Stimulated activated naive CD4-positive, alpha-beta T cell (primary cell): Measurements from ENCODE around the gene CLDN24.

Experiments used
- DNase-seq, 6 experiments: peaks; one replicate each; lab custom pipeline; 2025; lab: John Stamatoyannopoulos, UW

Gene CLDN24

DNA sequence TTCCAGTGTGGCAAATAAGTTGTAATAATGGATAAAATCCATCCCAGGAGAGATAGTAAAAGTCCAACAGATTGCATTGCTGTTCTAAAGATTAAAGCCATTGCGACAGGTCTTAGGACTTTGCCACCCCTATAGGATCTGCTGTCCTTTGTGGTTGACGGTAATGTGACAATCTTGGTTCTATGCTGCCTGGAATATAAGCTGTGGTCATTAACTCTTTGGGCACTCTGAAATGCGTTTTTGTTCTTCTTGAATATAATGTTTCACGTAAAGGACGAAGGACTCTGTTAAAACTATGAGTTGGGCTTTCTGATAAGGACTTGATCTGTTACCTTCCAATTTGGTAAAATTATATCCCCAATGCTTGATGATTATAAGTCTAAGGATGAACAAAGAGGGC is at the start of gene CLDN24:
Gene CLDN24, minus strand, starts transcription at position 101 of the 400 bp plus-strand sequence. Its CDS starts 0 bp downstream, at position 101.
- DNase-seq: no peak

DNA sequence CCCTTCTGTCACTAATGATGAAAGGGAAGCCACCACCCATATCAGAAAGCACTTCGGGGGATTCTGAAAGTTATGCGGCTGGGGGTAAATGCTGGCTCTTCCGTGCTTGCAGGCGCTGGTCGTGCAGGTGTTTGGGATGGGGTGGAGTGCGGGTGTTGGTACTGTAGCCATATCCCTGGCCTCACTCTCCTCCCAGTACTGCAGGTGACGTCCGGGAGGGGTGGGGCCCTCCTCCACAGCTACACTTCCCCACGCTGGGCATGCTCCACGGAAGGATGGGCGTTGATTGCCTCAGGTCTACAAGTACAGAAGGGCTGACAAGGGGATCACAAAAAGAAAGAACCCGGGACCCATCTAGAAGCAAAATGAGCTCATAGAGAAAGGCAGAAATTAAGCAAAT is 48.6 kb upstream of the CLDN24 start:
- DNase-seq: no peak

DNA sequence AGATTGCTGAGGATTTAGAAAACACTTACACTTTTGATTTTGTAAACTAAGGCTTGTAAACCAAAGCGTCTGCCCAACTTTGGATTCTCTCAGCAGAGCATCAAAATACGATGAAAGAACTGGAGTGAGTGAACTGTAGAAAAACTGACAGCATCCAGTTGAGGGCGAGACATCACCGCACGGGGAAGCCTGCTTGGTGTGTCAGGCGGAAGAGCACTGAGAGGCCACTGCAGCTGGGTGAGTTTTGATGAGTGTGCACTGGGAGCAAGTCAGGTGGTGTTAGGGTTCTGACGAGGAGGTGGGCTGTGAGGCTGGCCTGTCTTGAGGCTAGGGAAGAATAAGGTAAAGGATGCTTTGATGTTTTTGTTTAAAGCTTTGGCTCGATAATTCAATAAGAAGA is 46.8 kb upstream of the CLDN24 start:
- DNase-seq: no peak

DNA sequence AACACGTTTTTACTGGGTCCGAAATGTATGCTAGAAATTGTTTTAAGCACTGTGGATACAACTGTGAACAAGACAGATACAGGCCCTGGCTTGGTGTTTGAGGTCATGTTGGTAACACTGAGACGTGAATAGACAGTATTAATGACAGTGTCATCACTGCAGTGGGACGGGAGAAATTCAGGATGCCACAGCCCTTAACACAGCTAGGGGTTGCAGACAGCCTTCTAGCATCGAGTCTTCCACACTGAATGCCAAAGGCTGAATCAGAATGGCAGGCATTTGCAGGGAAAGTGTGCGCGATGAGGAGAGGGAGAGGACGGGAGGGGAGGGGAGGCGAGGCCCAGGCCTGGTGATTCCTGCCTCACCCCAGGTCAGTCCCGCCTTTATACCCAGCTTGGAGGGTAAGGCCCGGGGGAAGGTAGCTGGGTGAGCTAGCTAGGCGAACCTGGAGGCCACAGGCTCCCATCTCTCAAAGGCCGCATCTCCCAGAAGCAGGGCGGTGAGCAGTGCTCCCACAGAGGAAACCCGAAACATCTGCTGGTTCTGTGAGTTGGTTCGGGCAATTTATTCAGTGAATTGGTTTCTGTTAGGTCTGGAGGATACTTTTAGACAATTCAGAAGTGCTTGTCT is 44.1 kb upstream of the CLDN24 start:
- no peak for DNase-seq

DNA sequence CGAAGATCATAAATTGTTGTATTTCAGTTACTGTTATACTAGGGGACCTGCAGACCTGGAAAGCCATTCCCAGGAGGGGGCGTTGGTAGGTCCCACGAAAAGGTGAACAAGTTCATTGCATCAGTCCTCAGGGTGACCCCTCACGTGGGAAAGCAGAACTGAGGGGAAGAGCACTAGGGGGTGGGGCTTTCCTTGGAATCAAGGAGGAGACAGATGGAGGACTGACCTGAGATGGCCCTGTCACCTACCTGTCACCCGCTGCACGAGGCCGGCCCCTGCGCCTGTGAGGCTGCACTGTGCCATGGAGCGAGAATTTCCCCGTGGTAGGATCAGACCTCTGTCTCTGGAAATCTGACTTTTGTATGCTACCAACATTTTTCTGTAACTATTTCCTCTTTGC is 41.8 kb upstream of the CLDN24 start:
- no peak for DNase-seq

DNA sequence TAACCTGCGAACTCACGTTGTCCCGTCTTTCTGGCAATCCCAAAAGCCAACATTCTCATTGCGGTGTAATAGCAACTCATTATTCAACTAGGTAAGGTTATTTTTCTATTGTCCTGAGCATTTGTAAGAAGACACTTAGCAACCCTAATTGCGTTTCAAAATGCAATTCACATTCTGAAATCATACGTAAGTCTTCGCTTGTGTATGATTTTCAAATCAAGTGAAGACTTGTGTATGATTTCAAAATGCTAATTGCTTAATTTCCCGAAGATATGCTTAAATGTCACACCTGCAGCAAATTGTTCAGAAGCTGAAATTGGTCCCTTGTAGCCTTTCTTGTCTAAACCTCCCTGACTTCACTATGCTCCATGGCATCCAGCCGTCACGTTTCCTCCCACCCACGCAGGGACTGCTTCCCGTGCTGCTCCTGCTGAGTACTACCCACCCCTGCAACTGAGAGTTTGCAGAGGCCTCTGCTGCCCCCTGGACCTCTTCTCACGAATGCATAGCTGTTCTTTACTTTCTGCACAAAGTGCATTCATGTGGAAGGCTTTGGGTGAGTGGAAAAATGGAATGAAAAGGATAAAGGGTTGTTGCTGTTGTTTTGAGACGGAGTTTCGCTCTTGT is 40.8 kb upstream of the CLDN24 start:
- no peak for DNase-seq

DNA sequence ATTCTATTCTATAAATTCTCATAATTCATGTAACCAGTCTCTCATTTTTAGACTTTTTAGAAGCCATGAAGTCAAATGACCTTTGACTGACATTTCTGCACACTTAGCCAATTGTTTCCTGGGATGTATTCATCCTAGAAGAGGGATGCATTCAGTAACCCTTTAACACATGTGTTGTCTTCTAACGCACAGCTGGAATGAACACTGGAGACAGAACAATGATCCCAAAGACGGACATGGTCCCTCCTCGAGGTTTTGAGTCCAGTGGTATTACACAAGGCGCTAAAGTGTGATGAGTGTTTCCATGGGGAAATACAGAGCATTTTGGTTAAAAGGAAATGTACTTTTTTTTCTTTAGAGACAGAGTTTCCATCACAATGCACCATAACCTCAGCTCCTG is 39.8 kb upstream of the CLDN24 start:
- no peak for DNase-seq

DNA sequence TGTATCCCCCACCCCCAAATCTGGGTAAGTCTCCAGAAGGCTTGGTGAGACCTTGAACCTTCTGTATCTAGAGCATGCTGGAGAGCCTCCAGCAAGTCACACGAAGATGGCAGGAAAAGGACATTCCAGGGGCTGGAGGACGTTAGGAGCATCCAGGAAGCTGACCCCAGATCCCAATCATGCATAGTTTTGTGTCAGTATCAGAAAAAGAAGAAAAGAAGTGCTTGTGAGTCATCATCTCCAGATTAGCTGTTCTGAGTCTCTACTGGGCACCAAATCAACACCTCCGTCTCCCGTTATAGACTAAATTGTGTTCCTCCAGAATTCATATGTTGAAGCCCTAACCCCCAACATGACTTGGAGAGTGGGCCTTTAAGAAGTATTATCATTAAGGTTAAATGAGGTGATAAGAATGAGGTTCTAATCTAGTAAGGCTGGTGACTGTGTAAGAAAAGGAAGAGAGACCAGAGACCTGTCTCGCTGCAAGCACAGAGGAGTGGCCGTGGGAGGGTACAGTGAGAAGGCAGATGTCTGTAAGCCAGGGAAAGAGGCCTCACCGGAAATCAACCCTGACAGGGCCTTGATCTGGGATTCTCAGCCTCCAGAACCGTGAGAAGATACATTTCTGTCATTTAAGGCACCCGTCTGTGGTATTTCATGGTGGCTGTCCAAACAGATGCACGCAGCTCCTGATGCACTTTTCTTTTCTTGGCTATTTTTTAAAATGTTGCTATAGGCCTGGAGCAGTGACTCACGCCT is 38.1 kb upstream of the CLDN24 start:
- DNase-seq: no peak

DNA sequence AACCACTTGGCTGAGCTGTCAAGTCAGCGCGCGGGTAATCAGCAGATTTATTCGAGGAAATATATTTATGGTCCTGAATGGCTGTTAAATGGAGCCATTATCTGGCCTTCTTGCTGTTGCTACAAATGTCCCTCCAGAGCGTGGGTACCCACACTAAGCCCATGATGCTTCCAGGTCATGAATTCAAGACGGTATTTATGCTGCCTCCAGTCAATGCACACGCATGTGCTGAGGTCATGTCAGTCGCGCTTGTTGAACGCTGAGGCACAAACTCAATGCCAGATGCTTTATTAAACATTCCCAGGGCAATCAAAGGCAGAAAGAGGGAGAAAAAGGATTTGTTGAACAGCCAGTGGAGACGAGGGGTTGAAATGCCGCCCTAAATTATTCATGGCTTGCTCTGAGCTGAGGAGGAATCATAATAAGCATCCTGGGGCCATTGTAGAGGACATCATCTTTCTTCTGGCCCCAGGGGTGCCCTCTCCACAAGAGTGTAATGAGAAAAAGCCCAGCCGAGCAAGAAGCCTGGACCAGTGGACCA is 36.1 kb upstream of the CLDN24 start:
- no peak for DNase-seq

DNA sequence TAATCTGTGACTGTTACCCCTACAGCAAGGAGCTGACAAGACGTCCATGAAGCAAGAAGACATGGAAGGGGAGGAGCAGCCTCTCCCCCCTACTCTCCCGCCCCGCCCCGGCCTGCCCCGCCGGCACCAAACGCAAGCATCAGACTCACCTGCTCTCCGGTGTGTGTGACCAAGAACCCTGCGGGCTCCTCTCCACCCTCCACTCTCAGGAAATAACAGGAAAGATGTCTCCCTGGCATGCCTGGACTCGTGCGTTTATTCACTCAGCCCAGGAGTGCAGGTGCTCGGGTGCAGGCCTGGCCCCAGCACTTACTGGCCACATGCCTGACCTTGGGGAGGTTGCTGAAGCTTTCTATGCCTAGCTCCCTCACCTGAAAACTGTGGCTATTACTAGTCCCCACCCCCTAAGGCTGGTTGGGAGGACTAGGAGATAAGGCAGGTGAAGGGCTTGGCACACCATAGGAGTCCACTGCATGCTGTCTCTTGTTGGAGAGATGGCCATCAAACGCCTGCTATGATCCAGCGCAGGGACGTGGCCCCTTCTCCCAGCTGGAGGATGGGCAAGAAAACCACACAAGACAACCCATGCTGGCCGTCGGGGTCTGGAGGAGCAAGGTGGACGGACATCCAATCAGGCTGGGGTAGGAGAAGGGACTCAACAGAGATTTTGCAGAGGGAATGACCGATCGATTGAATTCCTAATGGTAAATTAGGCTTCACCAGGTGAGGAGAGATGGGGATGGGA is 34.9 kb upstream of the CLDN24 start:
- no peak for DNase-seq

DNA sequence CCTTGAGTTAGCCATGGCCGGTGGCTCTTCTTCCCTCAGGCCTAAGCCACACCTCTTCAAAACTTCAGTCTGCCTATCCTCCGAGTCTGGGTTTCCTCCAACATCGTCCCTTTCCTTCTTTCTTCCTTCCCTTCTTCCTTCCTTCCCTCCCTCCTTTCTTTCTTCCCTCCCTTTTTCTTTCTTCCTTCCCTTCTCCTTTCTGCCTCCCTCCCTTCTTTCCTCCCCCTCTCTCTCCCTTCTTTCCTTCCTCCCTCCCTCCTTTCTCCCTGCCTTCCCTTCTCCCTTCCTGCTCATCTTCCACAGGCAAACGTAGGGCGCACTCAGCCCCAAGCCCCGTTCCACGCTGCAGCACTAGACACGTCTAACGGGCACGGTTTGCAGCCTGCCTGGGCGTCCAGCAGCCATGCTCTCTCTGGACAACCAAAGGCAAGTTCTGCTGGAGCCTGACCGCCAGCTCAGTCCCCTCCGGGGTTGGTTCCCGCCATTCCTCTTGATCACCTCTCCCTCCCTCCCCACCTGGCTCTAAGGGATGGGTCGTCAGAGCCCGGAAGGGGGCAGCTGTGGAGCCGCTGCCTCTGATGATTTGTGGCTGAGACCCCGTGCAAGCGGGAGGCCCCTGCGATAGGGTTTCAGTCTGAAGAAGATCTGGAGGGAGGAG is 34.1 kb upstream of the CLDN24 start:
- DNase-seq: no peak

DNA sequence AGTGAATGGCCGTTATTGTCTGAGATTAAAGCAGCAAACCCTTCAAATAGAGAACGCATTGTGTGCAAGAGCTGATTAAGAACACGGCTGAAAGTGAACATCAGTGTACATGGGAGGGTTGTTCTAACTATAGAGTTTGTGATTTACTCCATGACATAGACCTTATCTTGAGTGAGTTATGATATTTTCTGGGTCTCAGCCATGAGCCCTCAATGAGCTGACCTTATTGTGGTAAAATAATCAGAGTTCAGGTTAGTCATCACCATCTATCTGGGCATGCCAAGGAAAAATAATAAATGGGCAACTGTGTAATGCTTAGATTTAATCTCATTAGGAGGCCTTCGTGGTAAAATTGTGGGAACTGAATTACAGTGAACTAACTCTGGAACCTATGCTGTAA is 33.2 kb upstream of the CLDN24 start:
- DNase-seq: no peak

DNA sequence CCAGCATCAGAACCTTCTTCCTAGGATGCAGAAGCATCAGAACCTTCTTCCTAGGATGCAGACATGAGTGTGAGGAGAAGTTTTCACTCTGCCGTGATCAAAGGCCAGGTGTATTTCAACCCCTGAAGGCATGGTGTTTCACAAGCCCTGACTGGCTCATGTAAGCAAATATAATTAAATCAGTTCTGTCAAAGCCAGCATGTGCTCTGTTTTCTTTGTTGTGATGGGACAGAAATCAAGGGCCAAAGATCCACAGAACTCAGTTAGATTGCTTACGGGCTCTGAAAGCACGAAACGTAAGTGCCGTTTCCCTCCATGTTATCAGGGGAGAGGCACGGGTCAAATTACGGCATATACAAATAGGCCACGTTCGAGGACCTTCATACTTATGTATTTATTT is 32.0 kb upstream of the CLDN24 start:
- no peak for DNase-seq

DNA sequence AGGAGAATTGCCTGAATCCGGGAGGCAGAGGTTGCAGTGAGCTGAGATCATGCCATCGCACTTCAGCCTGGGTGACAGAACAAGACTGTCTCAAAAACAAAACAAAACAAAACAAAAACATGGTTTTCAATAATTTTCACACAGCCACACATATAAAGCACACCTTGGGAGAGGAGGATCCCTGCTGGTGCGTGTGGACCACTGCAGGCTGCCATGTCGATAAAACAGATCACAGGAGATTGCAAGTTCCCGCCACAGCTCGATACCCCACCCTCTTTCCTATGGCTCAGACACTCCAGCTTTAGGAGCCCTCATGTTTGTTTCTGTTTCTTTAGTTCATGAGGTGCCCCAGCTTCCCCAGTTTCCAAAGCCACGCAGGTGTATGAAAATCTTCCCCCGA is 31.3 kb upstream of the CLDN24 start:
- no peak for DNase-seq

DNA sequence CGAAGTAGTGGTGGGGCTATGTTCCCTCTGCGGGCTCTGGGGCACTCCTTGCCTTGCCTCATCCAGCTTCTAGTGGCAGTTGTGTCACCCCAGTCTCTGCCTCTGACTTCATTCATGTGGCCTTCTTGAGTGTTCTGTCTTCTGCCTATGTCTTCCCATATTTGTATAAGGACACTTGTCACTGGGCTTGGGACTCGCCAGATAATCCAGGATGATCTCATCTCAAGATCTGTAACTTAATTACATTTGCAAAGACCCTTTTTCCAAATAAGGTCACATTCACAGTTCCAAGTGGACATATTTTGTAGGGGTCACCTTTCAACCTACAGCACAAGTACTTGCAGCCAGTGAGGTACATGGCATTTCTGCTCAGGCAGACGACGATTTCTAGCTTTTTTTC is 30.3 kb upstream of the CLDN24 start:
- no peak for DNase-seq

DNA sequence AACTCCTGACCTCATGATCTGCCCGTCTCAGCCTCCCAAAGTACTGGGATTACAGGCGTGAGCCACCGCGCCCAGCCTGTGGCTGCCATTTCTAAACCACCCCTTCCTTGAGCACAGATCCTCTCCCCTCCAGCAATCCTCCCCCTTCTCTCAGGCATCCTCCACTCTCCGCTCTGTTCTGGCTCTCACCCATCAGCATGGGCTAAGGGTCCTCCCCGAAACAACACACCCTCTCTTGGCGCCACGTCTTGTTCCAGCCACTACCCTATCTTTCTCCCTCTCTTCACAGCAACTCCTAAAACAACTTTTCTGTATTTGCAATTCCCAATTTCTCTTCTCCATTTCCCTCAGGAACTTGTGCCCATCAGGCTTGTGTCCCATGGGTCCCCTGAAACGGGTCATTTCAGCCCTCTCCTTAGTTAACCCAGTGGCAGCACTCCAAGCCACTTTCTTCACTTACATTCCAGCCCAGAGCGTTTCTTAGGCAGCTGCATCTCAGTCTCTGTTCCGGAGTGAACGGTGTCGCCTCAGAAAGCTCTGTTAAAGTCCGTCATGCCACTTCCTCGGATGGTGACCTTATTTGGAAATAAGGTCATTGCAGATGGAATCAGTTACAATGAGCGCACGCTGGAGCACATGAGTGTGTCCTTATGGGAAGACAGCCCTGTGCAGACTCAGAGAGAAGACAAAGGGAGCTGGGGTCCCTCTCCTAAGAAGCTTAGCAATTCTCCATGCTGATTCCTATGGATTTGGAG is 28.3 kb upstream of the CLDN24 start:
- DNase-seq: no peak

DNA sequence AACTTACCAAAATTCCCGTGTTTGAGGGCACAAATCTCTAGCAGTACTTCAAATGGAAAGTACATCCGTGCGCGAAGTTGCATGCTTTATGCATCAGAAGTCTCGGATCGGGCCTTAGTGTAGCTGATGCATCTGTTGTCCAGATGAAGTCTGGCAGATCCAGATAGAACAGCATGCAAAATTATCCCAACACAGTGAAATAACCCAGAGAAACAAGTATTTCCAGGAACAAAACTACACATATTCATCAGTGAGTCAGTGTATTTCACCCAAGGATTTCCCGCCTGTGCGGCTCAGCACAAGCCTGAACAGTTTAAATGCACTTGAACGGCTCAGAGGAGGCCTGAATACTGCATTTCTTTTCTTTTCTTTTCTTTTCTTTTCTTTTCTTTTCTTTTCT is 27.4 kb upstream of the CLDN24 start:
- DNase-seq: no peak

DNA sequence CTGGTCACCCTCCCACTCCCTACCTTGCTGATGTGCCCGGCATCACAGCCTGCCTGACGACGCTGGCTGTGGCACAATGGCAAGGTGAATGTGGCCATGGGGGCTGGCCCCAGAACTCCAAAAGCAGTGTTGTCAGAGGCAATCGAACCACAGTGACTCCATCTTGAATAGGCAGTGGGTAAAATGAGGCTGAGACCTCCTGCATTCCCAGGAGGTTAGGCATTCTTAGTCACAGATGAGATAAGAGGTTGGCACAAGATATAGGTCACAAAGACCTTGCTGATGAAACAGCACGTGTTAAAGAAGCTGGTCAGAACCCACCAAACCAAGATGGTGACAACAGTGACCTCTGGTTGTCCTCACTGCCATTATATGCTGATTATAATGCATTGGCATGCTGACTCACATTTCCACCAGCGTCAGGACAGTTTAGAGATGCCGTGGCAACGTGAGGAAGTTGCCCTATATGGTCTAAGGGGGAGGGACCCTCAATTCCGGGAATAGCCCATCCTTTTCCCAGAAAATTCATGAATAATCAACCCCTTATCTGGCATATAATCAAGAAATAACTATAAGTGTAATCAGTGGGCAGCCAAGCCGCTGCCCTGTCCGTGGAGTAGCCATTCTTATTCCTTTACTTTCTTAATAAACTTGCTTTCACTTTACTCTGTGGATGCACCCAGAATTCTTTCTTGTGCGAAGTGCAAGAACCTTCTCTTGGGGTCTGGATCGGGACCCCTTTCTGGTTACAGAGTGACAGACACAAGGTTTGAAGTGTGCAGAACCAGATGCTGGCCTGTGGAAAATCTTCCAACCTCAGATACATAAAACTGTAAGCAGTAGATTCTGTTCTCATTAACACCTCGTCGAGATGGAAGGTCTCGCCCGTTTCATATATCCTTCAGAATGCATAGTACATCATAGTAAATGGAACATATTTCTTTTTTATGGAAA is 26.8 kb upstream of the CLDN24 start:
- DNase-seq: no peak

DNA sequence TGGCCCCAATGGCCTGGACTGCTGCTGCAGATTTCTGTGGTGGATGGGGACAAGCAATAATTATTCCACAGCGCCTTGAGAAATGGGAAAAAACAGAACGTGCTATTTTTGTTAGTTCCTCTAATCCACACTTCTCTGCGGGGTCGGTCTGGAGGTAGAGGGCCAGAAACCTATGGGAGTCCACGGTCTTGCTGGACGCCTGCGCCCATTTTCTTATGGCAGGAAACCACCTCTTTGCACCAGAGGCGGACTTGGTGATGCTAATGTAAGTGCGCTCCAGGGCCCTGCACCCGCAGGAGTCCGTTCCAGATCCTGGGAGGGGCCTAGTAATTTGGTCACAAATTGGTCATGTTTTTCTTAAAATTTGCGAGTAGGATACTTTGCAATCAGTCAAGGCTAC is 25.9 kb upstream of the CLDN24 start:
- no peak for DNase-seq

DNA sequence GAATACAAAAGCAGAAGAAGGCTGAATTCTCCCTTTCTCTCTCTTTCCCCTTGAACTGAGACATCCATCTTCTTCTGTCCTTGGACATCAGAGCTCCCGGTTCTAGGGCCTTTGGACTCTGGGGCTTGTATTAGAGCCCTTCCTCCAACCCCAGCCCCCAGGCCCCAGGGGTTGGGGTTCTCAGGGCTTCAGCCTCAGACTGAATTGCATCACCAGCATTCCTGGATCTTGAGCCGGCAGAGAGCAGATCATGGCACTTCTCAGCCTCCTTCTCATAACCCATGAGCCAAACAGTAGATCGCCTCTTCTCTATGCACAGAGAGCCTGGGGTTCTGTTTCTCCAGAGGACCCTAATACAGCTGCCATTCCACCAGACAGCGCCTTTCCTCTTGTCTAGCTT is 25.3 kb upstream of the CLDN24 start:
- DNase-seq: no peak
